Measurements from ENCODE around the gene EFS. TPM values are rescaled to one million over a fixed set of nuclear protein-coding genes. Genes with fewer than 3 reads are reported as not detected.

Gene EFS
- total RNA-seq, 3 donors from 2014 or later, result 15.7 to 24.6 (median 18.0) TPM

DNA sequence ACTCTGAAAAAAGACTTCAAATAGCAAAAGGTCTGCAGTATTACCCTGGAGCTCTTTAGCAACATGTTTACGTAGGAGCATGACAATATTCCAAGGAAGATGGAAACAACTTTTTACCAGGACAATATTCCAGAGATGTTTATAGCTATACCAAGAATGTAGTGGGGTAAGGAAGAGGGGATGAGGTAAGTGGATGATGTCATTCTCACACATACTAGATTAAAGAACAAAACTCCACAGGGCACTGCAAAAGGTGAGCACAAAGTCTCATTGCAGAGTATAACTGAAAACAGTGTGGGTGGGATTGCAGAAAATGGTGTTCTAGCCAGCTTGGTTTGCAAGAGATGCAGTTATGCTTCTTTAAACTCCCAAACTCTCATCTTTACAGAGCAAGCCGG lies 20.3 kb upstream of the EFS start:
- intact Hi-C loops (cut with DNase I; ENCODE audit: low total_unique reads), result no loop called here
- H3K4me1 ChIP-seq, result no peaks in the 10 kb centered on the region
- TF ChIP-seq POLR2AphosphoS5 (IDR thresholded peaks at IDR 0.05), result no peak
- no peak for TF ChIP-seq POLR2A (IDR thresholded peaks at IDR 0.05)
- TF ChIP-seq, protein P1, sequence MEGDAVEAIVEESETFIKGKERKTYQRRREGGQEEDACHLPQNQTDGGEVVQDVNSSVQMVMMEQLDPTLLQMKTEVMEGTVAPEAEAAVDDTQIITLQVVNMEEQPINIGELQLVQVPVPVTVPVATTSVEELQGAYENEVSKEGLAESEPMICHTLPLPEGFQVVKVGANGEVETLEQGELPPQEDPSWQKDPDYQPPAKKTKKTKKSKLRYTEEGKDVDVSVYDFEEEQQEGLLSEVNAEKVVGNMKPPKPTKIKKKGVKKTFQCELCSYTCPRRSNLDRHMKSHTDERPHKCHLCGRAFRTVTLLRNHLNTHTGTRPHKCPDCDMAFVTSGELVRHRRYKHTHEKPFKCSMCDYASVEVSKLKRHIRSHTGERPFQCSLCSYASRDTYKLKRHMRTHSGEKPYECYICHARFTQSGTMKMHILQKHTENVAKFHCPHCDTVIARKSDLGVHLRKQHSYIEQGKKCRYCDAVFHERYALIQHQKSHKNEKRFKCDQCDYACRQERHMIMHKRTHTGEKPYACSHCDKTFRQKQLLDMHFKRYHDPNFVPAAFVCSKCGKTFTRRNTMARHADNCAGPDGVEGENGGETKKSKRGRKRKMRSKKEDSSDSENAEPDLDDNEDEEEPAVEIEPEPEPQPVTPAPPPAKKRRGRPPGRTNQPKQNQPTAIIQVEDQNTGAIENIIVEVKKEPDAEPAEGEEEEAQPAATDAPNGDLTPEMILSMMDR (IDR thresholded peaks at IDR 0.05), result no peak
- no peak overlapping the region for H3K27ac ChIP-seq
- H3K36me3 ChIP-seq, result no peaks in the 10 kb centered on the region
- no peaks in the 10 kb centered on the region for H3K27me3 ChIP-seq
- H3K9me3 ChIP-seq, result no peaks in the 10 kb centered on the region
- H3K4me3 ChIP-seq, result no peak overlapping the region
- no peak for DNase-seq (ENCODE audit: low spot score in 2 of 2)

DNA sequence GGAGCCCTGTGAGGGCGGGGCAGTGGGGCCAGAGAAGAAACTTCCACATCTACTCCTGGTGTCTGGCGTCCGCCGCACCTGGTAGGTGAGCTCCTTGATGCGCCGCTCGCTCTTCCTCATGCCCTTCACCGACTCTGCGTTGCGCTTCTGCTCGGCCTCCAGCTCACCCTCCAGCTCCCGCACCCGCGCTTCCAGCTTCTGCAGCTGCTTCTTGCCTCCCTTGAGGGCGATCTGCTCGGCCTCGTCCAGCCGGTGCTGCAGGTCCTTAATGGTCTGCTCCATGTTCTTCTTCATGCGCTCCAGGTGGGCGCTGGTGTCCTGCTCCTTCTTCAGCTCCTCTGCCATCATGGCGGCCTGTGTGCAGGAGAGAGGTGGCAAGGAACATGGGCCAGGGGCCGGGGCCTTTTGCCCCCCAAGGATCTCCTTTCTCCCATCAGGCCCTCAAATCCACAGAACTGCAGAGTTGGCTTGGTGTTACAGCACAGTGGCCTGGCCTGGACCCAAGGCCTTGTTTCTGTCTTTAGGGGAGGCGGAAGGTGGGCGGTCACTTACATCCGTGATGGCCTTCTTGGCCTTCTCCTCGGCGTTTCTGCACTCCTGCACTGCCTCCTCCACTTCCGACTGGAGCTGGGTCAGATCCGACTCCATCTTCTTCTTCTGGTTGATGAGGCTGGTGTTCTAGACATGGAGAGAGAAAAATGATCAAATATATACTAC lies 19.6 kb upstream of the EFS start:
- intact Hi-C loops (cut with DNase I; ENCODE audit: low total_unique reads), result no loop called here
- DNase-seq (ENCODE audit: low spot score in 2 of 2), result no peak
- Histone ChIP-seq H3K27ac (no peak overlapping the region), H3K4me1 (no peaks in the 10 kb centered on the region), H3K36me3 (no peaks in the 10 kb centered on the region), H3K27me3 (no peaks in the 10 kb centered on the region), H3K4me3 (no peak overlapping the region), H3K9me3 (no peaks in the 10 kb centered on the region)
- TF ChIP-seq, protein P1 (IDR thresholded peaks at IDR 0.05), result no peak
- TF ChIP-seq POLR2AphosphoS5 (IDR thresholded peaks at IDR 0.05), result no peak
- TF ChIP-seq POLR2A (IDR thresholded peaks at IDR 0.05), result no peak

DNA sequence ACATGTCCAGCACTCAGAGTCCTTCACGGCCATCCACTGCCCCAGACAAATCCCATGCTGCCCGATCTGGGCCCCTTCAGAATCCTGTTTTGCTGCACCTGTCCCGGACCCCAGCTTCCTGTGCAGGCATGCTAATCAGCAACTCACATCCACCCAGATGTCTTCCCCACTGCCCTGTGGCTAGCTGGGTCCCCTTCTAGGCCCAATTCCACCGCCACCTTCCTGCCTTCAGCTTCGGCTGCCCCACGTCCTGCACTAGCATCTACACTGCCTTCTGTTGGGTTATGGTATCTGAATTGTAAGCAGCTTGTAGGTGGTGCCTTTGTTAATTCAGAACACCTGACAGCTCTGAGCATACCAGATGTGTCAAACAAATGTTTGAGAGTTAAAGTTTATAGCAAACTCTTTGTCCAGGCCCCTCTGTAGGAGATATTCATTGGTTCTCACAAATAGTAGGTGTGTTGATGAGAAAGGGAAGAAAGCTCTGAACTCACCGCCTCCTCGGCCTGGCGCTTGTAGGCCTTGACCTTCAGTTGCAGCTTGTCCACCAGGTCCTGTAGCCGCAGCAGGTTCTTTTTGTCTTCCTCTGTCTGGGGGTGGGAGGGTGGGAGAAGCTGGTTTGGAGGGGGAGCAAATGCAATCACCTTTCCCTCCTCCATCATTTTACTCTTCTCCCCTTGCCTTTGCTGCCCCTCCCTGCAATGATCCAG lies 17.9 kb upstream of the EFS start:
- intact Hi-C loops (cut with DNase I; ENCODE audit: low total_unique reads), result no loop called here
- H3K4me1 ChIP-seq, result no peaks in the 10 kb centered on the region
- TF ChIP-seq, protein P1 (IDR thresholded peaks at IDR 0.05), result no peak
- no peak for TF ChIP-seq POLR2AphosphoS5 (IDR thresholded peaks at IDR 0.05)
- TF ChIP-seq POLR2A (IDR thresholded peaks at IDR 0.05), result no peak
- H3K4me3 ChIP-seq, result no peak overlapping the region
- H3K27ac ChIP-seq, result no peak overlapping the region
- no peak for DNase-seq (ENCODE audit: low spot score in 2 of 2)
- H3K9me3 ChIP-seq, result no peaks in the 10 kb centered on the region
- no peaks in the 10 kb centered on the region for H3K36me3 ChIP-seq
- no peaks in the 10 kb centered on the region for H3K27me3 ChIP-seq

DNA sequence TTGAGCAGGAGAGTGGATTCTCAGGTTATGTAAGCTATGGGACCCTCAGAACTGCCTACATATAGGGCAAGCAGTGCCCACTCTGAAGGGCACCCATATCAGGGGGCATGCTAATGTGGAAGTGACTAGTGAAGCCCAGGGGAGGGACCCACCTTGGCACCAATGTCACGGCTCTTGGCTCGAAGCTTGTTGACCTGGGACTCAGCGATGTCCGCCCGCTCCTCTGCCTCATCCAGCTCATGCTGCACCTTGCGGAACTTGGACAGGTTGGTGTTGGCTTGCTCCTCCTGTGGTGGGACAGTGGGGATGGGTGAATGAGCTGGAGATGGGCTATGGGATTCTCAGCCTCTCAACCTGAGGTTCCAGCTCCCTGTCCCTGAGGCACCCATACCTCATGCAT lies 17.3 kb upstream of the EFS start:
- no peak for TF ChIP-seq POLR2AphosphoS5 (IDR thresholded peaks at IDR 0.05)
- TF ChIP-seq, protein P1 (IDR thresholded peaks at IDR 0.05), result no peak
- TF ChIP-seq POLR2A (IDR thresholded peaks at IDR 0.05), result no peak
- H3K36me3 ChIP-seq, result no peaks in the 10 kb centered on the region
- H3K4me3 ChIP-seq, result no peak overlapping the region
- intact Hi-C loops (cut with DNase I; ENCODE audit: low total_unique reads), result no loop called here
- no peaks in the 10 kb centered on the region for H3K27me3 ChIP-seq
- H3K4me1 ChIP-seq, result no peaks in the 10 kb centered on the region
- no peak for DNase-seq (ENCODE audit: low spot score in 2 of 2)
- H3K9me3 ChIP-seq, result no peaks in the 10 kb centered on the region
- H3K27ac ChIP-seq, result no peak overlapping the region

DNA sequence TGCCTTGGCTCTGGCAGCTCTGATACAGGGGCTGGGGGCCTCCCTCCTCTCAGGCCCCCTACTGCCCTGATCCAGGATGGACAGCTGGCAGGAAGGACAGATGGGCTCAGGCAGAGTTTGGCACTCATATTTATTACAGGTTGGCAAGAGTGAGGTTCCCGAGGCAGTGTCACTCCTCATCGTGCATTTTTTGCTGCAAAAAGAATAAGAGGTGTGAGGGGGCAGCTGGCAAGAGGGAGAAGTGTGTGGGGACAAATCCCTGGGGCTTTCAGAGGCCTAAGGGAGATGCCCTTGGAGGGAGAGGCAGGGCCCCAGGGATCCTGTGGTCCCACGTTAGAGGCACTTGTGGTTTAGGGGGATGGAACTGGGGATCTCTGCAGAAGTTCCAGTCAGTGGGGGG lies 16.9 kb upstream of the EFS start:
- Histone ChIP-seq H3K36me3 (no peaks in the 10 kb centered on the region), H3K4me3 (no peak overlapping the region), H3K27me3 (no peaks in the 10 kb centered on the region), H3K9me3 (no peaks in the 10 kb centered on the region), H3K27ac (no peak overlapping the region), H3K4me1 (no peaks in the 10 kb centered on the region)
- TF ChIP-seq POLR2AphosphoS5 (IDR thresholded peaks at IDR 0.05) (no peak), POLR2A (IDR thresholded peaks at IDR 0.05) (no peak)
- TF ChIP-seq, protein P1 (IDR thresholded peaks at IDR 0.05), result no peak
- intact Hi-C loops (cut with DNase I; ENCODE audit: low total_unique reads), result no loop called here
- DNase-seq (ENCODE audit: low spot score in 2 of 2), result no peak

Measured in breast epithelium (tissue), 4 donors.